ENCODE measurements around the gene SGSH.
"Not testable (repeated sequence)": the region's sequence is repeated elsewhere in the genome, so short reads cannot be mapped to it uniquely, and the experiment has no call there.

SGSH gene

GRCh38 chr17:80203471-80203963, 16.6 kb downstream of the SGSH start:
- Histone ChIP-seq H3K9me3 (ENCODE audit: control insufficient read depth in 1 of 2, low read length in 2 of 2) (no peaks in the 10 kb centered on the region), H3K4me3 (ENCODE audit: low read depth in 1 of 2, low read length in 2 of 2) (no peak overlapping the region), H3K27ac (ENCODE audit: low read length) (no peak overlapping the region), H3K27me3 (ENCODE audit: low read depth, low read length) (no peaks in the 10 kb centered on the region), H3K36me3 (ENCODE audit: control insufficient read depth in 1 of 2, insufficient read depth in 2 of 2, low read length in 2 of 2) (peaks cover 0 to 6% of the 10 kb centered on the region in 2 donors), H3K4me1 (ENCODE audit: control insufficient read depth in 1 of 2, insufficient read depth in 2 of 2, low read length in 2 of 2) (no peaks in the 10 kb centered on the region)

DNA sequence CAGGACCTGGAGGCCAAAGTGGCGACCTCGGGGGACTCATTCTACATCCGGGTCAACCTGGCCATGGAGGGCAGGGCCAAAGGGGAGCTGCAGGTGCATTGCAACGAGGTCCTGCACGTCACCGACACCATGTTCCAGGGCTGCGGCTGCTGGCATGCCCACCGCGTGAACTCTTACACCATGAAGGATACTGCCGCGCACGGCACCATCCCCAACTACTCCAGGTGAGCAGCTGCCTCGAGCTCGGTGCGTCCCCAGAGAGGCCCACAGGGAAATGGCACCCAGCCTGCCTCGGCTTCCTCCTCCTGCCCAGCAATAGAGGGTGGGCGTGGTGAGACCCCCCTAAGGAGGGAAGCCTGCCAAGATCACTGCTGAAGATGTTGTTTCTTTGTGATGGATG, 17.9 kb downstream of the SGSH start:
- H3K9me3 ChIP-seq (ENCODE audit: control insufficient read depth in 1 of 2, low read length in 2 of 2) = no peaks in the 10 kb centered on the region
- H3K36me3 ChIP-seq (ENCODE audit: control insufficient read depth in 1 of 2, insufficient read depth in 2 of 2, low read length in 2 of 2) = no peaks in the 10 kb centered on the region
- no peak overlapping the region for H3K27ac ChIP-seq (ENCODE audit: low read length)
- H3K4me1 ChIP-seq (ENCODE audit: control insufficient read depth in 1 of 2, insufficient read depth in 2 of 2, low read length in 2 of 2) = no peaks in the 10 kb centered on the region
- H3K4me3 ChIP-seq (ENCODE audit: low read depth in 1 of 2, low read length in 2 of 2) = no peak overlapping the region
- H3K27me3 ChIP-seq (ENCODE audit: low read depth, low read length) = no peaks in the 10 kb centered on the region

- Histone ChIP-seq H3K4me1 (ENCODE audit: control insufficient read depth in 1 of 2, insufficient read depth in 2 of 2, low read length in 2 of 2) (no peaks in the 10 kb centered on the region), H3K4me3 (ENCODE audit: low read depth in 1 of 2, low read length in 2 of 2) (no peak overlapping the region), H3K27ac (ENCODE audit: low read length) (no peak overlapping the region), H3K9me3 (ENCODE audit: control insufficient read depth in 1 of 2, low read length in 2 of 2) (no peaks in the 10 kb centered on the region), H3K27me3 (ENCODE audit: low read depth, low read length) (no peaks in the 10 kb centered on the region), H3K36me3 (ENCODE audit: control insufficient read depth in 1 of 2, insufficient read depth in 2 of 2, low read length in 2 of 2) (no peaks in the 10 kb centered on the region)
These were observed 18.7 kb downstream of the SGSH start for GRCh38 chr17:80201446-80201845.

GRCh38 chr17:80199295-80199694, 20.8 kb downstream of the SGSH start:
- H3K27ac ChIP-seq (ENCODE audit: low read length); H3K4me1 ChIP-seq (ENCODE audit: control insufficient read depth in 1 of 2, insufficient read depth in 2 of 2, low read length in 2 of 2); H3K9me3 ChIP-seq (ENCODE audit: control insufficient read depth in 1 of 2, low read length in 2 of 2); H3K27me3 ChIP-seq (ENCODE audit: low read depth, low read length); H3K4me3 ChIP-seq (ENCODE audit: low read depth in 1 of 2, low read length in 2 of 2); H3K36me3 ChIP-seq (ENCODE audit: control insufficient read depth in 1 of 2, insufficient read depth in 2 of 2, low read length in 2 of 2): not testable (repeated sequence)

- no peaks in the 10 kb centered on the region for H3K4me1 ChIP-seq (ENCODE audit: control insufficient read depth in 1 of 2, insufficient read depth in 2 of 2, low read length in 2 of 2)
These were observed 21.9 kb downstream of the SGSH start for GRCh38 chr17:80198144-80198661.

GRCh38 chr17:80196652-80197051, 23.5 kb downstream of the SGSH start:
- Histone ChIP-seq H3K36me3 (ENCODE audit: control insufficient read depth in 1 of 2, insufficient read depth in 2 of 2, low read length in 2 of 2) (no peaks in the 10 kb centered on the region), H3K9me3 (ENCODE audit: control insufficient read depth in 1 of 2, low read length in 2 of 2) (no peaks in the 10 kb centered on the region), H3K27ac (ENCODE audit: low read length) (no peak overlapping the region), H3K27me3 (ENCODE audit: low read depth, low read length) (no peaks in the 10 kb centered on the region), H3K4me1 (ENCODE audit: control insufficient read depth in 1 of 2, insufficient read depth in 2 of 2, low read length in 2 of 2) (no peaks in the 10 kb centered on the region), H3K4me3 (ENCODE audit: low read depth in 1 of 2, low read length in 2 of 2) (no peak overlapping the region)

More at GRCh38 chr17:80198144-80198661, 21.9 kb downstream of the SGSH start:
- Histone ChIP-seq H3K9me3 (ENCODE audit: control insufficient read depth in 1 of 2, low read length in 2 of 2) (no peaks in the 10 kb centered on the region), H3K4me3 (ENCODE audit: low read depth in 1 of 2, low read length in 2 of 2) (no peak overlapping the region), H3K27me3 (ENCODE audit: low read depth, low read length) (no peaks in the 10 kb centered on the region), H3K27ac (ENCODE audit: low read length) (no peak overlapping the region), H3K36me3 (ENCODE audit: control insufficient read depth in 1 of 2, insufficient read depth in 2 of 2, low read length in 2 of 2) (no peaks in the 10 kb centered on the region)

GRCh38 chr17:80195671-80196529, 24.2 kb downstream of the SGSH start:
- Histone ChIP-seq H3K4me1 (ENCODE audit: control insufficient read depth in 1 of 2, insufficient read depth in 2 of 2, low read length in 2 of 2) (no peaks in the 10 kb centered on the region), H3K36me3 (ENCODE audit: control insufficient read depth in 1 of 2, insufficient read depth in 2 of 2, low read length in 2 of 2) (no peaks in the 10 kb centered on the region), H3K27ac (ENCODE audit: low read length) (no peak overlapping the region), H3K4me3 (ENCODE audit: low read depth in 1 of 2, low read length in 2 of 2) (no peak overlapping the region), H3K27me3 (ENCODE audit: low read depth, low read length) (no peaks in the 10 kb centered on the region), H3K9me3 (ENCODE audit: control insufficient read depth in 1 of 2, low read length in 2 of 2) (no peaks in the 10 kb centered on the region)

- no peaks in the 10 kb centered on the region for H3K36me3 ChIP-seq (ENCODE audit: control insufficient read depth in 1 of 2, insufficient read depth in 2 of 2, low read length in 2 of 2)
- H3K27me3 ChIP-seq (ENCODE audit: low read depth, low read length) = no peaks in the 10 kb centered on the region
- no peaks in the 10 kb centered on the region for H3K9me3 ChIP-seq (ENCODE audit: control insufficient read depth in 1 of 2, low read length in 2 of 2)
- no peak overlapping the region for H3K4me3 ChIP-seq (ENCODE audit: low read depth in 1 of 2, low read length in 2 of 2)
- no peaks in the 10 kb centered on the region for H3K4me1 ChIP-seq (ENCODE audit: control insufficient read depth in 1 of 2, insufficient read depth in 2 of 2, low read length in 2 of 2)
- H3K27ac ChIP-seq (ENCODE audit: low read length) = no peak overlapping the region
These were observed 25.0 kb downstream of the SGSH start for GRCh38 chr17:80195141-80195540.

DNA sequence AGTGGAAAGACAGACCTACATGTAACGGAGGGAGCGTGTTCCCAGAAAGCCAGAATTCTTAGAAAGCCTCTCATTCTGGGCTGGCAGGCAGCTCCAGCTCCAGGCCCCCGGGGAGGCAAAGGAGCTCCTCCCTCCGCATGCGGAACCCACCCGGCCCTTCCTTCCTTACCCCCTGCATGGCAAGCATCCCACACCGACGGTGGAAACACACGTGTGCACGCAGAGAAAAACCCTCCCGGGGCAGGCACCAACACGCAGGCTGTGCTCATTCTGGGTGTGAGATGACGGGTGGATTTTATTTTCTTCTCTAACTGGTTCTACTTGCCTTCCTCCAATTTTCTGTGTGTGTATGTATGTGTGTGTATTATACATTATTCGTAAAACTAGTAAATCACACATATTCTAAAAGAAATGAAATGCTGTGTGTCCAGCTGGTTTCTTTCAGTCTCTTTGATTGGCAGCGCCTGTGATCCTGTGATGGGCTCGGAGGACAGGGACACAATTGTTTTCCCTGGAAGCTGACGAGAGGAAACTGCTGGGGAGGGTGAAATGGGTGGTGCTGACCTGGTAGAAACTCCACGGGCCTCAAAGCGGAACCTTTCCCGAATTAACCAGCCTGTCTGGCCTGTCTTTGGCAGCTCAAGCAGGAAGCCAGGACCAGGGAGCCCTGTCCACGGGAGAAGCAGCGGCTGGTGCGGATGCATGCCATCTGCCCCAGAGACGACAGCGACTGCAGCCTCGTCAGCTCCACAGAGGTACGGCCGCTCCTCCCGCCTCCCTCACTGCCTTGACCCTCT, 28.1 kb downstream of the SGSH start:
- H3K4me3 ChIP-seq (ENCODE audit: low read depth in 1 of 2, low read length in 2 of 2) = no peak overlapping the region

GRCh38 chr17:80191192-80191591, 28.9 kb downstream of the SGSH start:
- H3K36me3 ChIP-seq (ENCODE audit: control insufficient read depth in 1 of 2, insufficient read depth in 2 of 2, low read length in 2 of 2) = no peaks in the 10 kb centered on the region
- H3K27ac ChIP-seq (ENCODE audit: low read length) = no peak overlapping the region
- no peak overlapping the region for H3K4me3 ChIP-seq (ENCODE audit: low read depth in 1 of 2, low read length in 2 of 2)
- peaks cover 0 to 7% of the 10 kb centered on the region in 2 donors for H3K4me1 ChIP-seq (ENCODE audit: control insufficient read depth in 1 of 2, insufficient read depth in 2 of 2, low read length in 2 of 2)
- no peaks in the 10 kb centered on the region for H3K27me3 ChIP-seq (ENCODE audit: low read depth, low read length)
- H3K9me3 ChIP-seq (ENCODE audit: control insufficient read depth in 1 of 2, low read length in 2 of 2) = no peaks in the 10 kb centered on the region

More for the DNA sequence above, 28.1 kb downstream of the SGSH start:
- no peak overlapping the region for H3K27ac ChIP-seq (ENCODE audit: low read length)
- no peaks in the 10 kb centered on the region for H3K27me3 ChIP-seq (ENCODE audit: low read depth, low read length)
- no peaks in the 10 kb centered on the region for H3K36me3 ChIP-seq (ENCODE audit: control insufficient read depth in 1 of 2, insufficient read depth in 2 of 2, low read length in 2 of 2)
- H3K4me1 ChIP-seq (ENCODE audit: control insufficient read depth in 1 of 2, insufficient read depth in 2 of 2, low read length in 2 of 2) = peaks cover 0 to 7% of the 10 kb centered on the region in 2 donors
- H3K9me3 ChIP-seq (ENCODE audit: control insufficient read depth in 1 of 2, low read length in 2 of 2) = no peaks in the 10 kb centered on the region

- Histone ChIP-seq H3K27ac (ENCODE audit: low read length) (no peak overlapping the region), H3K36me3 (ENCODE audit: control insufficient read depth in 1 of 2, insufficient read depth in 2 of 2, low read length in 2 of 2) (no peaks in the 10 kb centered on the region), H3K27me3 (ENCODE audit: low read depth, low read length) (no peaks in the 10 kb centered on the region), H3K4me3 (ENCODE audit: low read depth in 1 of 2, low read length in 2 of 2) (no peak overlapping the region), H3K9me3 (ENCODE audit: control insufficient read depth in 1 of 2, low read length in 2 of 2) (no peaks in the 10 kb centered on the region), H3K4me1 (ENCODE audit: control insufficient read depth in 1 of 2, insufficient read depth in 2 of 2, low read length in 2 of 2) (peaks cover 0 to 7% of the 10 kb centered on the region in 2 donors)
These were observed 29.4 kb downstream of the SGSH start for GRCh38 chr17:80190716-80191115.

All from muscle layer of duodenum (tissue), 2 donors.